GM19397 (cell line): Measurements from ENCODE around the gene TMEM244.
"Not testable (repeated sequence)": the region's sequence is repeated elsewhere in the genome, so short reads cannot be mapped to it uniquely, and the experiment has no call there.

ENCODE experiments used
- ATAC-seq: cut with Tn5 transposase; IDR thresholded peaks from one replicate; pipeline ENCODE4 v1.9.1; 2021; ENCODE audit warnings: mild to moderate bottlenecking, moderate library complexity; ENCODE audit not compliant: unreplicated experiment

The TMEM244 gene

GRCh38 chr6:129817332-129817731 lies 43.8 kb downstream of the TMEM244 start:
- ATAC-seq = no peak

- ATAC-seq = no peak
Measured at GRCh38 chr6:129812145-129812777, 48.9 kb downstream of the TMEM244 start.

- ATAC-seq = not testable (repeated sequence)
Measured at GRCh38 chr6:129807141-129807540, 54.0 kb downstream of the TMEM244 start.

- not testable (repeated sequence) for ATAC-seq
Measured at GRCh38 chr6:129802920-129803319, 58.2 kb downstream of the TMEM244 start.

- ATAC-seq = no peak
Measured at GRCh38 chr6:129801909-129802308, 59.2 kb downstream of the TMEM244 start.

GRCh38 chr6:129795261-129795660 lies 65.9 kb downstream of the TMEM244 start:
- no peak for ATAC-seq

- ATAC-seq = no peak
Measured at GRCh38 chr6:129793447-129793846, 67.7 kb downstream of the TMEM244 start.

GRCh38 chr6:129792049-129792448 lies 69.1 kb downstream of the TMEM244 start:
- no peak for ATAC-seq

GRCh38 chr6:129790785-129791184 lies 70.3 kb downstream of the TMEM244 start:
- ATAC-seq = no peak

- no peak for ATAC-seq
Measured at GRCh38 chr6:129789974-129790373, 71.1 kb downstream of the TMEM244 start.

GRCh38 chr6:129787816-129788215 lies 73.3 kb downstream of the TMEM244 start:
- no peak for ATAC-seq

- ATAC-seq = no peak
Measured at GRCh38 chr6:129786548-129786947, 74.6 kb downstream of the TMEM244 start.

- ATAC-seq = no peak
Measured at GRCh38 chr6:129785756-129786135, 75.4 kb downstream of the TMEM244 start.

GRCh38 chr6:129785047-129785755 lies 75.9 kb downstream of the TMEM244 start:
- ATAC-seq = no peak
